ENCODE results near the gene TENM4. TPM values are rescaled to one million over a fixed set of nuclear protein-coding genes. Genes with fewer than 3 reads are reported as not detected.

Gene TENM4
- total RNA-seq, 2 donors from 2014 or later: 2.5 to 4.4 TPM

- no peak for DNase-seq
- ATAC-seq: no peak
- intact Hi-C loops (cut with DNase I): no loop called here
Measured at GRCh38 chr11:78763664-78764063, 677.2 kb downstream of the TENM4 start.

DNA sequence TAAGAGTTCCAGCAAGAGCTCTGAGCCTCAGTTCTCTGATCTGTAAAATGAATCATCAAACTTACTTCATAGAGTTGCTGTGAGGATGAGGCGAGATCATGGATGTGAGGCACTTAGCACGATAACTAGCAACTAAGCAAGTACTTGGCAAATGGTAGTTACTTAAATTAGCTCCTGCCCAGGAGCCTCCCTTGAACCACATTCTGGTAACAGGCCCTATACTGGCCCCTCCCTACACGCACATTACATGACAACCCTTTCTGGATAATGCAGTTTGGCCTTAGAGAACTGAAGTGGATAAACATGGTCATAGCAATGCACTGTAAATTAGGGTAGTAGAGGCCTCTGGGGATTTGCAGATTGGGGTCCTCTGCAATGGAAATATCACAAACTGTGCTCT lies 678.7 kb downstream of the TENM4 start:
- ATAC-seq (no peak), DNase-seq (no peak)
- intact Hi-C loops (cut with DNase I): no loop called here

DNA sequence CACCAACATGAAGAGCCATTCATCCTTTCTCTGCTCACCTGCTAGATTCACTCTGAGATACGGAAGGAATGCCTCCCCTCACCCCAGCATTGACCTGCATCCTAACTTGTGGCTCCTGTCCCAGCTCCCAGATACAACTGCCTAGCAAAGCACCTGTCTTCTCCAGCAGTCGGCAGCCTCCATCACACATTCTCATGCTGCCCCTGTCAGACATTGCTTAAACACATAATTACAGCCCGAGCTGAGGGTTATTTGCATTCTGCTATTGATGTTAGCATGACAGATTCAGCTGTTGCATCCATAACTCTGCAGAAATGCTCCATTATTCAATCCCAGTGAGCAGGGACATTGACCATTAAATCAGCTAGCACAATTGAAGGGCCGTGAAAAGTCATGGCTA lies 681.8 kb downstream of the TENM4 start:
- intact Hi-C loops (cut with DNase I): no loop called here
- DNase-seq (no peak), ATAC-seq (no peak)

DNA sequence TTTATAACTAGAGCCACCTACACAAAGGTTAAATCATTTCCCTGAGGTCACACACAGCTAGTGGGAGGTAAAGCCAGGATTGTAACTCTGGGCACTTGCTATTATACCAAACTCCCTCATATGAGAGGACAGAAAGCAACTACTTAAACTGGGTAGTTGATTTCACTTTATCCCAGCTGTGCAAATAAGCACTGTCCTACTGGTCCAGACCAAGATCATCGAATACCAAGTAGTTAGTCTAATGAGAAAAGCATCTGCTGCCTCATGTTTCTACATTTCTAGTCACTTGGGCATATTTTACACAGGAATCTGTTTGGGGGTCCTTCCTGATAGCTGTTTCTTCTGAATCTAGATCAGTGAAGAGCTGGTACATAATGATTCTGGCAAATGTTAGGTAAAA lies 687.5 kb downstream of the TENM4 start:
- no peak for DNase-seq
- intact Hi-C loops (cut with DNase I): no loop called here
- peak in 1 of 2 donors; percentile 50 for ATAC-seq

- DNase-seq (no peak), ATAC-seq (no peak)
- intact Hi-C loops (cut with DNase I): no loop called here
Measured at GRCh38 chr11:78752494-78752893, 688.3 kb downstream of the TENM4 start.

GRCh38 chr11:78748918-78749690 lies 691.7 kb downstream of the TENM4 start:
- no peak for ATAC-seq
- DNase-seq: no peak
- intact Hi-C loops (cut with DNase I): no loop called here

DNA sequence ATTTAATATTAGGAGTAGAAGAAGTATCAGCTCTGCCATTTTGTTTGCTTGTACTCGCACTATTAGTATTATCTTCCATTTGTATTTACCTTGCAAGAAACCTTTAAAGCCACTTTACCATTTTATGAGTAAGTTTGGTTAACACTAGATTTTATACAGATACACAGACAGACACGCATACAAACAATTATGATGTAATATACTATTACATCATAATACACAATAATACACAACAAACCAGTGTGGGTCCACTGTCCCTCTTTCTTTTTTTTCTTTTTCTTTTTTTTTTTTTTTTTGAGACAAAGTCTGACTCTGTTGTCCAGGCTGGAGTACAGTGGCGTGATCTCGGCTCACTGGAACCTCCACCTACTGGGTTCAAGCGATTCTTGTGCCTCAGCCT lies 695.9 kb downstream of the TENM4 start:
- no peak for DNase-seq
- no peak for ATAC-seq
- intact Hi-C loops (cut with DNase I): no loop called here

GRCh38 chr11:78744202-78744601 lies 696.6 kb downstream of the TENM4 start:
- DNase-seq: no peak
- no peak for ATAC-seq
- intact Hi-C loops (cut with DNase I): no loop called here

GRCh38 chr11:78742430-78742829 lies 698.4 kb downstream of the TENM4 start:
- ATAC-seq (peak; percentile 90 to 91), DNase-seq (peak; percentile 55)
- intact Hi-C loops (cut with DNase I): no loop called here

DNA sequence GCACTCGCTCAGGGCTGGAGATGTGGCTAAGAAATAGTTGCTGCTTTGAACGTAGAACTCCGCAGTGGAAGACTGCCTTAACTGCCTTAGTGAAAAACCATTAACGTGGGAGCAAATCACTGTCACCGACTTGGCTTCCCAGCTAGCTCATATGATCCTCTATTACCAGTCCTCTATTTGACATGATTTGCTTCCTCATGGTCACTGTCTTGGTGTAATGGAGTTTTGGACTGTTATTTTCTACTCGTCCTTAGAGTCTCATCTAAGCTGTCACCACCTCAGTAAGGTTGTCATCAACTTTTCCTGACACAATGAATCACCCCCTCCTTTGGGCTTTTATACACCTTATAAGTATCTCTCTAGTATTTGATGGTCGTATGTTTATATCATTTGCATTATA lies 699.1 kb downstream of the TENM4 start:
- DNase-seq (no peak), ATAC-seq (peak in 1 of 2 donors; percentile 63)
- intact Hi-C loops (cut with DNase I): no loop called here

DNA sequence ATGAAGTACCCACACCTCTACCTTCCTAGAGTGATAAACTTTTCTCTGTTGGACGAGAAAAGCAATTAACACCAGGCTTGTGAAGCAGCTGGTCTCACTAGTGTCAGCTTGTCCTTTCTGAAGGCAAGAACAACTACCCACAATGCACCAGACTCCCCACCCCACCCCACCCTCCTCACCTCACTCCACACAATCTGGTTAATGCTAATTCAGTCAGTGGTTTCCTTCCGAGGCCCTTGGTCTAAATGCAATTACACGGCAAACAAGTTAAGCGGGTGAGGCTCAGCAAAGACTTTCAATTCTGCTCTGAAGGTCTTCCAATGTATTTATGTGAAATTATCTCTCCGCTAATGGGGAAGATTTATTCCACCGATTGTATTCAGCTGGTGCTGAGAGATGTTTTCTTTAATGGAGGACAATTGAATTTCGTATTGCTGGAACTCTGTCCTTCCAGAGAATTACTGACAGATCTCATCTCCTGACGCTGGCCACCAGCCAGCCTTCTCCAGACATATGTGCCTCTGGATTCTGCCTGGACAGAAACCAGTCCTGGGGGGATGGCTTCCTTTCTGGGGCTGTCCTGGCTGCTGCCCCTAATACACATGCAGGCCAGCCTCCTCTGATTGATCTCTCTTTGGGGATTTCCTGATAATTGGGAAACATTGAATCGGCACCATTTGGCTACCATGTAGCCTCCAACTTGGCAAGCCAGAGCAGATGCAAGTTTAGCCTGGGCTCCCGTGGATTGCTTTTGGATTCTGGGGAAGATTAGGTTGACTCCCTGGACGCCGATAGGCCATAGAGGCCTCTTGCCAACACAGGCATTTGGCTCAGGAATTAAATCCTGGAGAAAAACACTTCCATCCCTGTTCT lies 700.4 kb downstream of the TENM4 start:
- DNase-seq: peak; percentile 28
- ATAC-seq: peak; percentile 12 to 27
- intact Hi-C loops (cut with DNase I): no loop called here

GRCh38 chr11:78737891-78738290 lies 702.9 kb downstream of the TENM4 start:
- no peak for DNase-seq
- ATAC-seq: no peak
- intact Hi-C loops (cut with DNase I): no loop called here

GRCh38 chr11:78737301-78737700 lies 703.5 kb downstream of the TENM4 start:
- DNase-seq: no peak
- intact Hi-C loops (cut with DNase I): no loop called here
- no peak for ATAC-seq

DNA sequence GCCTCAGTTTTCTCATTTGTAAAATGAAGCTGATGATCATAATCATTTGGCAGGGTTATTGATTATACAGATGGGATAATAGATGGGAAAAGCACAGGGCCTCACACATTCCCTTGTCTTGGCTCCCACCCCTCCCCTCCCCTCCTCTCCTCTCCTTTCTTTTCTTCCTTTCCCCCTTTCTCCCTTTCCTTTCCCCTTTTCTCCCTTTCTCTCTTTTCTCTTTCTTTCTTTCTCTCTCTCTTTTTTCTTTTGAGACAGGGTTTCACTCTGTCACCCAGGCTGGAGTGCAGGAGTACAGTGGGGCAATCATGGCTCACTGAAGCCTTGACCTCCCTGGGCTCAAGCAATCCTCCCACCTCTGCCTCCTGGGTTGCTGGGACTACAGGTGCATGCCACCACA lies 705.1 kb downstream of the TENM4 start:
- DNase-seq: no peak
- intact Hi-C loops (cut with DNase I): no loop called here
- ATAC-seq: no peak

DNA sequence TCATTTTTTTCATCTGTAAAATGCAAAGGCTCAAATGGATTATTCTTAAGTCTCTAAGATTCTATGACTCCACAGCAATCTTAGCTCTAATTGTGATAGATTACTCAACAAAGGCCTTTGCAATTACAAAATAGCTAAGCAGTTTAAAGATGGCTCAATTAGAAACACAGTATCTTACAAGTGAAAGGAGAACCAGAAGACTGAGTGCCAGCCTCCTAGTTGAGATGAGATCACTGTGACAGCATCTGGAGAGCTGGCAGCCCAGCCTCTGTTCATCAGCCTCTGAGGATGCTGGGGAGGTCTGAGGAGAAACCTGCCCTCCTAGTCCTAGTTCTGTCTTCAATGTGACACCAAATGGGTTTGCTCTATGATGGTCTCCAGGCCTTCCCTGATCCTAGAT lies 707.8 kb downstream of the TENM4 start:
- ATAC-seq (no peak), DNase-seq (no peak)
- intact Hi-C loops (cut with DNase I): no loop called here

DNA sequence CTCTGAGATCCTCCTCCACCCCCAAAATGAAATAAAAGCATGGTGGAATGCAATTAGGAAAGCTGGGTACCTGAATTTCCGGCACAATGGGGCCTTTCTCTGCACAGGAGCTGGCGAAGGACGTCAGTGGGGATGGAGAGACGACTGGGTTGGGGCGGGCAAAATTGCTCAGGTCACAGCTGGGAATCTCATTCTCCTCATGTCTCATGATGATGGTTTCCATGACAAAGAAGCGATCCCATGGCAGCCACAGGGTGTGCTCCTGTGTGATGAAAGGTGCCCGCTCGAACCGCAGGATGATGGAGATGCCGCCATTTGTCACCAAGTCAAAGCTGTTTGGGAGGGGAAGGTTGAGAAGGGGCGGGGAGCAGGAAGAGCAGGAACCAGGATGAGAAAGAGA lies 708.6 kb downstream of the TENM4 start:
- intact Hi-C loops (cut with DNase I): no loop called here
- DNase-seq: no peak
- ATAC-seq: no peak

DNA sequence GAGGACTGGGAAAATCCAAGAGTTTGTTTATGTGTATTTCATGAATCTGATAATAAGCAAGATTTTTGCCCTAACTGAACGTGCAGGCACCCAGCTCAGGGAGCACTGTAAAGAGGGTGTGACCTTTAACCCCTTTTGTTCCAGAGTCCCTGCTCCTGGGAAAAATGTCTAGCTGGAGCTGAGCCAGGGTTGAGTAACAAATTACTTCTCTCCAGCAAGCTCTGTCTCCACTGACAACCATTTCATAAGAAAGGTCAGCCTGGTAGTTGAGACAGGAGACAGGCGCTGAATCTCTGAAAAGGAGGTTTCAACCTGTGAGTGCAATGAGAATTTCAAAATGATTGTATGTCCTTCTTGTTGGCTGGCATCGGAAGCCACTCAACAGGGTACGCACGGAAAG lies 709.8 kb downstream of the TENM4 start:
- ATAC-seq (peak in 1 of 2 donors; percentile 15), DNase-seq (no peak)
- intact Hi-C loops (cut with DNase I): no loop called here

DNA sequence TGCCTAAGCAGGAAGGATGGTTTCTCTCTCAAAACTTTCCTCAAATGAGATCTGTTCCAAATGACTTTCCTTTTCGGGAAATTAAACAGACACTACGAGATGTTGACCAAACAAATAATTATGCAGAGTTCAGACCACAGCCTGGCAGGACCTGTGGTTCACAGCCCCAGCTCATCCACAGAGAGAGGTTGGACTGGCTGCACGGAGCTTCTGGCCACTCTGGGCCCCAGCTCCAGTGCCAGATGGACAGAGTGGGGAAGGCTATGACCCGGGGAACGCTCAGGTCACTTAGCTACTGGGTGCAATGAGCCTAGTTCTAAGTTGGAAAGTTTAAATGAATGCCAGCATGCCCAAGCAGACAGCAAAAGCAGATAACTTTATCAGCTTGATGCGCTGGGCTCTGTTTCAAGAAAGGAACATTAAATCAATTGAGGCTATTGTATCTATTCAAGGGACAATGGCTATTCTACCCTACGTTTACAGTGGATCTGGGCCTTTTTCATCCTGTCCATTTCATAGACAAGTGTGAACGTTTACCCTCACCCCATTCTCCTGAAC lies 710.5 kb downstream of the TENM4 start:
- intact Hi-C loops (cut with DNase I): no loop called here
- DNase-seq (no peak), ATAC-seq (no peak)

GRCh38 chr11:78727816-78728215 lies 713.0 kb downstream of the TENM4 start:
- ATAC-seq: no peak
- DNase-seq: no peak
- intact Hi-C loops (cut with DNase I): no loop called here

DNA sequence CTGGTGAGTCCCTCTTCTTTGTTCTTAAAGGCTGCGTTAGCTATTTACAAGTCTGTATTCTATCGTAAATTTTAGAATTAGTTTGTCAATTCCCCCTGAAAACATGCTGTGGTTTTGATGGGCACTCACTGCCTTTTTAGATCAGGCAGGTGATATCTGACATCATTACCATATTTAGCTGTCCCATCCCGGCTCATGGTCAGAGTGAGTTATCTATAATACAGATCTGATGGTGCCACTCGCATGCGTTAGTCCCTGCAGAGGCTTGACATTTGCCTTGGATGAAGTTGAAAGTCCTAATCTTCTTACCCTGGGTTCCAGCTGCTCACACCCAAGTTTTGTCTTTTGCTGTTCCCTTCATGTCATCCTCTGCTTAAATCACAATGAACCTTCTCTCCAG lies 715.6 kb downstream of the TENM4 start:
- ATAC-seq (no peak), DNase-seq (no peak)
- intact Hi-C loops (cut with DNase I): no loop called here
